ENCODE data around the gene PFAS. TPM values are rescaled to one million over a fixed set of nuclear protein-coding genes. Genes with fewer than 3 reads are reported as not detected.

Gene PFAS
- total and polyA plus RNA-seq, 2 of the 8 experiments (the other 6 are each of a cell fraction or from before 2014, with no cell fraction given): 88.4 to 248 TPM

GRCh38 chr17:8225813-8226535 is 23.1 kb upstream of the PFAS start (continued):
- TF ChIP-seq CTCF (IDR thresholded peaks at IDR 0.05; ENCODE audit: control extremely low read depth in 1 of 3, insufficient read depth in 1 of 3, low read depth in 1 of 3, low read length in 3 of 3) (no peak), ATF2 (IDR thresholded peaks at IDR 0.05; ENCODE audit: low read length) (peak; percentile 86), RAD21 (IDR thresholded peaks at IDR 0.05 in 1 of 2, conservative IDR thresholded peaks at IDR 0.05 in 1 of 2; ENCODE audit: low read depth in 2 of 2, low read length in 2 of 2) (no peak), CHD7 (IDR thresholded peaks at IDR 0.05; ENCODE audit: insufficient replicate concordance, low read length) (no peak)
